Measurements from ENCODE around the gene NFXL1. TPM values are rescaled to one million over a fixed set of nuclear protein-coding genes. Genes with fewer than 3 reads are reported as not detected.
A peak's percentile ranks its signal among the peaks of the same experiment; 100 is the strongest.

Gene NFXL1
- total RNA-seq, 2 donors from 2014 or later = 14.0 to 16.4 TPM

DNA sequence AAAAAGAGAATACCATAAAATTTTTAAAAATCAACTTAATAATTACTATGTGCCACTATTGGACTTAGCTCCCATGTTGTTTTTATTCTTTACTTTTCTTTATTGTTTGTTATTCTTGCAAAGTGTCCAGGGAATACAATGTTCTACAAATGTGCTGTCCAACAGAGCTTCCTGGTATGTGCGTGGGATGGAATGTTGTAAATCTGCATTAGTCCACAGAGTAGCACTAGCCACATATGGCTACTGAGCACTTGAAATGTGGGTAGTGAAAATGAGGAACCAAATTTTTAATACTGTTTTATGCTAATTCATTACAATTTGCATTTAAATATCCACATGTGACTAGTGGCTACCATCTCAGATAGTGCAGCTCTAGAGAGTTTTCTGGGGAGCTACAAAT, 62.2 kb downstream of the NFXL1 start:
- no peak for ATAC-seq
- no peak overlapping the region for H3K27ac Mint-ChIP-seq
- H3K9me3 Mint-ChIP-seq = no peaks in the 10 kb centered on the region
- no peak for DNase-seq (ENCODE audit: low spot score in 2 of 2)
- H3K36me3 Mint-ChIP-seq = peaks cover 9% of the 10 kb centered on the region in 2 donors

DNA sequence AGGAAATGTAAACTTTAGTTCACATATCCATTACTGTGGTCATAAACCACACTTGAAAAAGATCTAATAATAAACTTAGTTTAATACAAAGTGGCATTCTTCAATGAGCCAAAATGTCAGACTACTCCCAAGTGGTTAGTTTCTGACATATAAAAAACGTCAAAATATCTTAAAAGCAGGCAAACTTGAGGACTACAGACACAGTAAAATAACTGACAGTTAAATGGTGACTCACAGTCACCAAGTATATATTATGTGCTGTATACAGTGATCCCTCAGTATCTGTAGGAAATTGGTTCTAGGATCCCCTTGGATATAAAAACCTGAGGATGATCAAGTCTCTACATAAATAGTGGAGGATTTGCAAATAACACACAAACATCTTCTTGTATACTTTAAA, 64.9 kb downstream of the NFXL1 start:
- H3K9me3 Mint-ChIP-seq = no peaks in the 10 kb centered on the region
- H3K27ac Mint-ChIP-seq = no peak overlapping the region
- no peak for ATAC-seq
- peaks cover 9 to 12% of the 10 kb centered on the region in 2 donors for H3K36me3 Mint-ChIP-seq
- no peak for DNase-seq (ENCODE audit: low spot score in 2 of 2)

DNA sequence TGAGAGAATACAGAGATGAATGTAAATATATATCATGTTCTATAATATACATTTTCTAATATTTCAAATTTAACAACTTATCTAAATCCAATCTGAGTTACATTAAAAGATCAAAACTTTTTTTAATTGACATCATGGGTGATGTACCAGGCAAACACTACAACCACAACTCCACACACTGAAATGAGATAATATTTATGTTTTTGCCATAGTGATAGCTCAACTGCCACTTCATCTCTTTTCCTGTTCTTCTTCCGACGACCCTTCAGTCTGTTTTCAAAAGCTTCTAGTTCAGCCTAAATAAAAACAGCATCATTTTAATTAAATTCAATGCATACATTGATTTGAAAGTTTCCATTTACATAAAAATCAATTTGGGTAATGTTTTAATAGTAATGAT, 66.3 kb downstream of the NFXL1 start:
- Mint-ChIP-seq H3K36me3 (peaks cover 4 to 9% of the 10 kb centered on the region in 2 donors), H3K27ac (no peak overlapping the region), H3K9me3 (no peaks in the 10 kb centered on the region)
- no peak for DNase-seq (ENCODE audit: low spot score in 2 of 2)
- no peak for ATAC-seq

DNA sequence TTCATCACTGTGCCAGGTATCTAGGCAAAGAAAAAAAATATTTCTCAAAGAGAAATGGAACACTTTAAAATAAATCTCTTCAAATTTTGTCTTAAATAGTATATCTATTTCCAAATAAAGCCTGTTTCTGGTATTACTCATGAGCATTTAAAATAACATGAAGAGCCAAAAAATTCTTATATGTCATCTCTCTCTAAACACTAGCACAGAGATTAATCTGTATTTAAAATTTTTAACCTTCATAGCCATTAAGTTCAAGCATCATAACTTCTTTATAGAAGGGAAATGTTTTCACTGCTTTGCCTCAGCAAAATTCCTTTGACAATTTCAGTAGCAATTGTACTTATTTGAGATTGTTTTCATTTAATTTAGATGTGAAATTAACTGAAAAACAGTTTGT, 71.4 kb downstream of the NFXL1 start:
- Mint-ChIP-seq H3K9me3 (no peaks in the 10 kb centered on the region), H3K27ac (no peak overlapping the region), H3K36me3 (peaks cover 4 to 6% of the 10 kb centered on the region in 2 donors)
- ATAC-seq (no peak), DNase-seq (ENCODE audit: low spot score in 2 of 2) (no peak)

DNA sequence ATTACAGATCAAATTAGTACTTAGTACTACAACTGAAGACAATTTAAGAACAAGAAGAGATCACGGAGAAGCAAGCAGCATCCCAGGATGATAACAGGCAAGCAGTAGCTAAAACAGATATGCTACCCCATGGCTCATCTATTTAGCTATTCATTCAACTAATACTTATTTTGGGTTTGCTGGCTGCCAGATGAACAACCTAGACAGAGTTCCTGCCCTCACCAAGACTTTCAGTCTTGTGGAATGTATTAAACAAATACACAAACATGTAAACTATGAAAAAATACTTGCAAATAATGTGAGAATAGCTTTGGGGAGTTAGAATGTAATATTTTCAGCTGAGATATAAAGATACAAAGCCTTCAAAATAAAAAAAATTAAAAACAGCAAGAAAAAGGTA, 74.1 kb downstream of the NFXL1 start:
- ATAC-seq (no peak), DNase-seq (ENCODE audit: low spot score in 2 of 2) (no peak)
- H3K36me3 Mint-ChIP-seq = no peaks in the 10 kb centered on the region
- H3K27ac Mint-ChIP-seq = no peak overlapping the region
- no peaks in the 10 kb centered on the region for H3K9me3 Mint-ChIP-seq

DNA sequence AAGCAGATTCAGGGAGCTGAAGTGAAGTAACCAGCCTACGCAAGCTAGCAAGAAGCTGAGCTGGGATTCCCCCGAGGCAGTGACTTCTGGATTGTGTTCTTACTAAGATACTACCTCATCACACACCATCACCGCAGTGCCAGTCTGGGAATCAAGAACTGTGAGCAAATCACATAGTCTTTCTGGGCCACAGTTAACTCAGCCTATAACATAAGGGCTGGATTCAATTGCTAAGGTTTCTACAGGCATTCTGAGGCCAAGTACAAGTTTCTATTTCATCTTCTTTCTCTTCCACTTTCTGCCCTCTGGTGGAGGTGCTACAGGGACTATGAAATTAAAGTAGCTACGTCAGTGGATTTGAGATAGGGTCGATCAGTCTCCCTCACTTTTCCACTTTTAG, 75.1 kb downstream of the NFXL1 start:
- no peak overlapping the region for H3K27ac Mint-ChIP-seq
- no peaks in the 10 kb centered on the region for H3K9me3 Mint-ChIP-seq
- ATAC-seq = peak; percentile 83 to 93
- DNase-seq (ENCODE audit: low spot score in 2 of 2) = peak in 1 of 2 donors; percentile 46
- no peaks in the 10 kb centered on the region for H3K36me3 Mint-ChIP-seq

DNA sequence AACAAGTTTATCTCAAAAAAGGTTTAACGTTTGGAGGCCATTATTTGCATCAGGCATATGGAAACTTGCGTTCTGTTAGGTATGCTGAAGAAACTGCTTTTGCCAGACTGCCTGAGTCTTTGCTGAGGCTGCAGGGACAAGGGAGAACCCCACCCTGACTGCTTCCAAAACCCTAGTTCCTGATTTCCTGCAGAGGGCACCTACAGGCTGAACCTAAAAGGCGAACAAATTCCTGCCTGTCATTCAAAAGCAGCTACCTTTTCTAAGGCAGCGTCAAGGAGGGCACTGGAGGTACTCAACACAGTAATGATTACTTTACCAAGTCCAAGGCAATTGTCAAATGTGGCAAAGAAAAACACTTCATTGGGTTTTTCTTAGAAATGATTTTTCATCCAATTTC, 75.9 kb downstream of the NFXL1 start:
- no peak for DNase-seq (ENCODE audit: low spot score in 2 of 2)
- no peaks in the 10 kb centered on the region for H3K36me3 Mint-ChIP-seq
- no peak overlapping the region for H3K27ac Mint-ChIP-seq
- ATAC-seq = no peak
- H3K9me3 Mint-ChIP-seq = no peaks in the 10 kb centered on the region

DNA sequence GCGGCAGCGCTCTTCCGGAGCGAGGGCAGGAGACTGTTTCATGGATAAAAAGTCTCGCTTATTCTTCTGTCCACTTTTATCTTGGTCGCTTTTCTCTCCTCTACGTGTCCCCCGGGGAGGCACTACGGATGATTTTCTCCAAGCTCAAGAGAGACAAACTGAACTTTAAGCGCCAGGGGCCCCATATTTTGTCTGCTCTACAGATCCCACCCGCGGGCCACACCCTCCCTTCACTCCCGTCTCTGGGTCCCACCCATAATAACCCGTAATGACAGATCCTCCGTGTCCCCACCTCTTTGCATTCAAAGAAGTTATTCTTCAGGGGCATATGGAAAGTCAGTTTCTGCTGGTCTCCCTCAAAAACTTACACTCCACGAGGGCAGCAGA, 76.5 kb downstream of the NFXL1 start, which contains the start of gene CORIN:
CORIN (minus strand) TSS at position 160 of the 387 bp plus-strand sequence; CDS start at position 42, 118 bp downstream.
- H3K9me3 Mint-ChIP-seq = peaks cover 0 to 3% of the 10 kb centered on the region in 2 donors
- ATAC-seq (no peak), DNase-seq (ENCODE audit: low spot score in 2 of 2) (no peak)
- peak within 1 kb of the TSS in 1 of 2 donors; percentile 17 for H3K27ac Mint-ChIP-seq
- peaks cover 0 to 3% of the 10 kb centered on the region in 2 donors for H3K36me3 Mint-ChIP-seq

DNA sequence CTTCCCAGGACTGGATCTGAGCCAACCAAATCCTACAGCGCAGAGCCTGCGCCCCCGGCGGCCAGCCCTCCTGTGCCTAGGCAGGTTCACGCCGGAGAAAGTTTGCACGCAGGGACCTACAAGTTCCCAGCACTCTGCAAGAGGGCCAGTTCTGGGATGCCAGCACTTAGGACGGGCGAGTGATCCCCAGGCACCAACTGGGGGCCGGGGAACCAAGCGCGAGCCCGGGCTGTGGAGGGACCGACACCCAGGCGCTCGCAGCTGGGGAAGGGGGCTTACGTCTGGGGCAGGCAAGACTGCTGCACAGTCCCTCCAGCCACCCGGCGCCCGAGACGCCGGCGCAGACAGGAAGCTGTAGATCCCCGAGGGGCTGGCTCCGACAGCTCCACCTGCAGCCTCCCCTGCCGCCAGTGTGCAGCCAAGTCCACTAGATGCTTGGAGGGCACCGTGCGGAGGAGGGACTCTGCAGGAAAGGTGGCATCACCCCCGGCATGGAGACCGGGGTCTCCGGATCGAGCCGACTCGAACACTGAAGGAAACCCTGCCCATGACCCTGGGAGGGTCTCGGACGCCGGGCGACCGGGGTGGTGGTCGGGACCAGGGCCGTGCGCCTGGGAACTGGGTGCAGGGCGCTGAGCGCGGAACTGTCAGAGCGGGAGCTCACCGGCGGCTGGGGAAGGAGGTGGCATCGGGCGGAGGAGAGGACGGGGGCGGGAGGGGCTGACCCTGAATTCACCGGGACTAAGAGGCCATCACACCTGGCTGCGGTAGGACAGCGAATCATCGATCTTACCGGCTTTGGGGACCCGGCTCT, 77.1 kb downstream of the NFXL1 start:
- DNase-seq (ENCODE audit: low spot score in 2 of 2) = peak in 1 of 2 donors; percentile 42

DNA sequence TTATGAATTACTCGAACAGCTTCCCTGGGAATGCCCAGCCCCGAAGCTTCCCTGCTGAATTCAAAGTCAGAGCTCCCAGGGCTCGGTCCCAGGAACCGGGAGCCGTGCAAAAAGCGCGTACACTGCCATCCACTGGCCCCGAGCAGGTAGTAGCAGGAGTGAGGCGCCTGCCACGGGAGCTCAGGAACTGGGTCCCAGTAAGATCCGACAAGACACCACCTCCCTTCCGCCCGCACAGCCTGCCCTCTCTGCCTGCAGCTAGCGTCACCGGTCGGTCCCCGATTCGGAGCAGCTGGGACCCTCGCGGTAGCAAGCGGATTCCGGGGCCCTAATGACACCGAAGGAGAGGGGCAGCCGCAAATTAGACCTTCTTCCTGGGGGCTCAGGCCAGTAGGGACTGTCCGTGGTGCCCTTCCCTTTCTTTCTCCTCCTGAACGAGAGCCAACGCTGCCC, 77.7 kb downstream of the NFXL1 start:
- ATAC-seq = peak; percentile 64 to 71
- peaks cover 0 to 6% of the 10 kb centered on the region in 2 donors for H3K36me3 Mint-ChIP-seq
- H3K27ac Mint-ChIP-seq = peak overlapping the region in 1 of 2 donors; percentile 17
- peak in 1 of 2 donors; percentile 52 for DNase-seq (ENCODE audit: low spot score in 2 of 2)
- H3K9me3 Mint-ChIP-seq = peaks cover 0 to 5% of the 10 kb centered on the region in 2 donors

More for the DNA sequence above, 77.1 kb downstream of the NFXL1 start:
- Mint-ChIP-seq H3K9me3 (peaks cover 0 to 5% of the 10 kb centered on the region in 2 donors), H3K36me3 (peaks cover 0 to 6% of the 10 kb centered on the region in 2 donors), H3K27ac (peak overlapping the region in 1 of 2 donors; percentile 17)
- ATAC-seq = peak; percentile 54 to 55

DNA sequence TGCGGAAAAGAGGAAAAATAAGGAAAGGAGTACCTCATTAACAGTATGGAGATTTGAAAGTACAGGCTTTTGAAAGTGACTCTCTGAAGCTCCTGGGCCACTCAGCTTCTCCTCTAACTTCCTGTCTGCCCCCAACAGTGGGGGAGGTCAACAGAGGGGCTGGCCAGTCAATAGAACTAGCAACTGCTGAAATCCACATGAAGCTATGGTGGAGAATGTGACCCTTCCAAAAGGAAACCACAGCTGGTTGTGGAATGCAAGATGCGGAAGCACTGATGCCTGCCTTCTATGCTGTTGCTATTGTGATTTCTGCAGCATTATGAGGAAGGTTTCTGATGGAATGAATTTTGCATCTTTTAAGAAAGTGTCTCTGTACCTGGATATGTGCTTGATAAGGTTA, 78.9 kb downstream of the NFXL1 start:
- no peak for DNase-seq (ENCODE audit: low spot score in 2 of 2)
- ATAC-seq = no peak
- H3K9me3 Mint-ChIP-seq = peaks cover 0 to 5% of the 10 kb centered on the region in 2 donors
- H3K27ac Mint-ChIP-seq = no peak overlapping the region
- peaks cover 0 to 6% of the 10 kb centered on the region in 2 donors for H3K36me3 Mint-ChIP-seq

DNA sequence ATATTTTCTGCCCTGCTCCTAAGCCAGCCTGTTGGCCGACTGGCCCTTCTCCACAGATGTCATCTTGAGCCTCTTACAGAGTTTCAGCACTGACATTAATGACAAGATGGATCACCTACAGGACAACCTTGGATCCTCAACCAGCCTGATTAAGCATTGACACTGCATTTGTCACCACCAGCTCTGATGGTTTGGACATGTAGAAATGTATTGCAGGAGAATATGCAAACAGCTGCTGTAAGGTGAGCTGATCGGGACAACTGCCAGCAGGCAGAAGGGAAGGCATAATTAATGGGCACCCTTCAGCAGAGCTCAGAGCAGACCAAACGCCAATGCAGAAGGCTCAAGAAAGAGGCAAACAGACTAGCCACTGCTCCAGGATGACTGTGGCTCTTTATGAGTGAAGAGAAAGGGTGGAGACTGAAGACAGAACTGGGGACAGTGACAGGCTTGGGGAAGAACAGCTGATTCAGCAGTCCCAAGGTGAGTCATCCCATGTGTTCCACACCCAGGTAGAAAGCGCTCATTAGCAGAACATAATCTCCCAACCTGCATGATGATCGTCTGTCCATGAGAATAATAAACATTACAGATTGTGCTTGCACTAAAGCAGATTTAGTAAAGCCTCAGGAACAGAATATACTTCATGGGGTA, 83.2 kb downstream of the NFXL1 start:
- Mint-ChIP-seq H3K9me3 (peaks cover 0 to 5% of the 10 kb centered on the region in 2 donors), H3K36me3 (peaks cover 0 to 6% of the 10 kb centered on the region in 2 donors), H3K27ac (no peak overlapping the region)
- peak in 1 of 2 donors; percentile 28 for ATAC-seq
- no peak for DNase-seq (ENCODE audit: low spot score in 2 of 2)

DNA sequence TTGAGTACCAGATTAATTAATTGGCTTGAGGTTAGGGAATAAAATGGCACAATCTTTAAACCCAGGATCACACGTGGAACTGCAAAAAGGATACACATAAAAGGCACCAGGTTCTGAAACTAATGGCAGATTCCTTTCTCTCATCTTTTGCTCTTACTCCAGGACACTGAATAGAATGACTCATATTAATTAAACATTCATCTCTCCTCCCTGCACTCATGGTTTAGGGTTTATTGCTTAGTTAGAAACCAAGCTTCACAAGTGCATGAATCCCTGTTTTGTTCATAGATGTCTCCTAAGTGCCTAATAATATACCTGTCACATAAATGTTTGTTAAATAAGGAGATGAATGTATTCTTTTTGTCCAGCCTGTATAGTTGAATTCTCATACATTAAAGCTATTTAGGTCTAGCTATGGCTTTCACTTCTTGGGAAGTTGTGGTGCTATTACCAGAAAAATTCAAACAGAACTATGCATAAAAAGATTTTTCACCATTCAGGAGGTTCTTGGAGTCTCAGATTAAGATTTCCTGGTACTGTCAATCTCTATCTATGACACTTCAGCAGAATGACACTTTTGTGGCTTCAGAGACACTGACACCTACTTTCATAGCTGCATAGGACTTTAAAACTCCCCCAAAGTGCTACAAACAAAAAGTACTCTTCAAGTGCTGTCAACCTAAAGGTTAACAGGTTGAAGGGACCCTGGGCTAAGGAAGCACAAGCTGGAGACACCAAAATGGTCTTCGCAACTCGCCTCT, 83.9 kb downstream of the NFXL1 start:
- DNase-seq (ENCODE audit: low spot score in 2 of 2) (no peak), ATAC-seq (no peak)
- H3K27ac Mint-ChIP-seq = no peak overlapping the region
- H3K9me3 Mint-ChIP-seq = peaks cover 0 to 5% of the 10 kb centered on the region in 2 donors
- peaks cover 0 to 6% of the 10 kb centered on the region in 2 donors for H3K36me3 Mint-ChIP-seq

DNA sequence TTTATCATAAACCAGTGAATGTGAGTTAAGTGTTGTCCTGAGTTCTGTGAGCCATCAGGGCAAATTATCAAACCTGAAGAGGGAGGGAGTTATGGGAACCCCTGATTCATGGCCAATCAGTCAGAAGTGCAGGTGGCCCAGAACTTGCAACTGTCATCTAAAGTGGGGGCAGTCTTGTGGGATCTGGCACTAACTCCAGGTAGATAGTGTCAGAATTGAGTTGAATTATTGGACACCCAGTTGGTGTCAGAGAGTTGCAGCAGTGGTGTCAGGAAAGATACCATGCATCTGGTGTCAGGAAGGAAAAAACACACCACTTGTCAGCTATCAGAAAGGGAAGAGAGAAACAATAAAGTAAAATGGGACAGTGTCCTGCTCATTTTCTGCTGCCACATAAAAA, 84.9 kb downstream of the NFXL1 start:
- peaks cover 0 to 6% of the 10 kb centered on the region in 2 donors for H3K36me3 Mint-ChIP-seq
- no peak overlapping the region for H3K27ac Mint-ChIP-seq
- H3K9me3 Mint-ChIP-seq = peaks cover 0 to 5% of the 10 kb centered on the region in 2 donors

DNA sequence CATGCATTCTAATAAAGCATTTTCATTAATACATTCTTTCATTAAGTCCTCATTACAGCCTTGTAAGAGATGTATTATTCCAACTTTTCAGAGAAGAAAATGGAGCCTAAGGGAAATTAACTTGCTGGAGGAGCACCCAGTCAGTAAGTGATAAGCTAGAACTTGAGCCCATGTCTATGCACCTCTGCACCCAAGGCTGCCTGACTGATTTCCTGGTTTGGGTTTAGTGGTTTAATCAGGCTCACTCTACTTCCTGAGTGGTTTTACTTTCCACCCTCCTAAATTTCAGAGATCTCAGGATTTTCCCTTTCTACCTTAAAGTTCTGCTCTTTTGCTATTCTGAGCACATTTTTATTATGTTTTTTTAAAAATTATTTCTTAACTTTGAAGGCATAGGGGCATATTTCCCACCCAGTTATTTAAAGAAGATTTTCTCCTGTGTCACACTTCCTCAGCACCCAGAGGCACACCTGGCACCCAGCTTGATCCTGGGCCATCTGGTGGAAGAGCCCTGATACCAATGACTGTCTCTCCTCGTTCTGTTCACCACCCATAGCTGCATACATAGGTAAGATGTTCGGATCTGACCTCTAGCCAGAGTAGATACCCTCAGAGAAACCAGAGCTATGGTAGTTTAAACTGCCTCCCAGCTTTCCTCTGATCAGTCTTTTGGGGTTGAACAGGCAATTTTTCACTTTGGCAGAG, 86.9 kb downstream of the NFXL1 start:
- Mint-ChIP-seq H3K9me3 (no peaks in the 10 kb centered on the region), H3K36me3 (no peaks in the 10 kb centered on the region), H3K27ac (no peak overlapping the region)
- no peak for ATAC-seq
- no peak for DNase-seq (ENCODE audit: low spot score in 2 of 2)

More for the DNA sequence above, 84.9 kb downstream of the NFXL1 start:
- no peak for DNase-seq (ENCODE audit: low spot score in 2 of 2)
- ATAC-seq = no peak

DNA sequence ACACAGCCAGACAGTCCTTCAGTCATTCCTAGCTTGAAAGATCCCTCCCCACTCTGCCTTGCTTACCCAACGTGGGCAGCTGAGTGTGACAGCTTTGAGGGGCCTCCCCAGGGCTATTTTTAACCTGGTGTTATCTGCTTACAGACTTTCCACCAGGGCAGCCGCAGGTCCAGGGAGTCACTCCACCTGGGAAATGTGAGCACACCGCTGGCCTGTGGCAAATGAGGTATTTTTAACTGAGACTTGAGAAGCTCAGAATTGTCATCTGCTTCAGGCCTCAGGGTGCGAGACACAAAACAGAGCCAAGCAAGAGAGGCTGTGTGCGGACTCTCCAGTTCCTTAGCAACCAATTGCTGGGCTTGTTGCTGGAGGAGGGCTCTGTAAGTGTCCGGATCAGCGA, 89.5 kb downstream of the NFXL1 start:
- Mint-ChIP-seq H3K36me3 (no peaks in the 10 kb centered on the region), H3K27ac (no peak overlapping the region), H3K9me3 (no peaks in the 10 kb centered on the region)
- DNase-seq (ENCODE audit: low spot score in 2 of 2) = no peak
- ATAC-seq = no peak
